GM18498 (cell line): ENCODE results near the gene OR2L2.
"Not testable (repeated sequence)": the region's sequence is repeated elsewhere in the genome, so short reads cannot be mapped to it uniquely, and the experiment has no call there.

Experiments
- ATAC-seq: cut with Tn5 transposase; IDR thresholded peaks from one replicate; pipeline ENCODE4 v1.9.1; 2021; ENCODE audit warnings: mild to moderate bottlenecking, moderate library complexity; ENCODE audit not compliant: unreplicated experiment

The OR2L2 gene, protein sequence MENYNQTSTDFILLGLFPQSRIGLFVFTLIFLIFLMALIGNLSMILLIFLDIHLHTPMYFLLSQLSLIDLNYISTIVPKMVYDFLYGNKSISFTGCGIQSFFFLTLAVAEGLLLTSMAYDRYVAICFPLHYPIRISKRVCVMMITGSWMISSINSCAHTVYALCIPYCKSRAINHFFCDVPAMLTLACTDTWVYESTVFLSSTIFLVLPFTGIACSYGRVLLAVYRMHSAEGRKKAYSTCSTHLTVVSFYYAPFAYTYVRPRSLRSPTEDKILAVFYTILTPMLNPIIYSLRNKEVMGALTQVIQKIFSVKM

DNA sequence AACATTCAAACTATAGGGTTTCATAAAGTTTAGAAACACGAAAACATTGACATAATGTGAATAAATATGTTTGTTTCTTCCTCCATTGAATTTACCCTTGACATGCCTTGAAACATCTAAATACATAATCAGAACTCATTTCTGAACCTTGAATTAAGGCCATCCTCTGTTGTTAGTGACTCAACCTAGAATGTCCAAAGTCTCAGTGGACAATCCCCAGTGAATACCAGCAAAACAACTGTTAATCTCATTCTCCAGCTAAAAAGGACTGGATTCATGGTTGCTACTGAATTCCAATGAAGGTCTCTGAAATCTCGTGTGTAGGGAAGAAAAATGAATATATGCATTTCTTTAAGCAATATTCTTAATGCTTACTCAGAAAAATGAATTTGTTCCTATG lies at the start of gene OR2L2:
Gene OR2L2 (plus strand): TSS at position 301 of the 400 bp plus-strand sequence. CDS start 8,198 bp downstream, outside the sequence.
- ATAC-seq = no peak

DNA sequence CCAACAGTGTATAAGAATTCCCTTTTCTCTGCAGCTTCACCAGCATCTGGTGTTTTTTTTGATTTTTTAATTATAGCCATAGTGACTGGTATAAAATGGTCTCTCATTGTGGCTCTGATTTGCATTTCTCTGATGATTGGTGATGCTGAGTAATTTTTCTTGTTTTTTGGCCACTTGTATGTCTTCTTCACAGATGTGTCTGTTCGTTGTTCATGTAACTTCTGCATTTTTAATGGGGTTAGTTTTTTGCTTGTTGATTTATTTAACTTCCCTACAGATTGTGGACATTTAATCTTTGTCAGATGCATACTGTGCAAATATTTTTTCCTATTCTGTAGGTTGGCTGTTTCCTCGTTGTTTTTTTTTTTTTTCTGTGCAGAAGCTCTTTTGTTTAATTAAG lies 36.9 kb upstream of the OR2L2 start:
- ATAC-seq = no peak

- no peak for ATAC-seq
These were observed 31.1 kb upstream of the OR2L2 start for GRCh38 chr1:247998811-247999210.

DNA sequence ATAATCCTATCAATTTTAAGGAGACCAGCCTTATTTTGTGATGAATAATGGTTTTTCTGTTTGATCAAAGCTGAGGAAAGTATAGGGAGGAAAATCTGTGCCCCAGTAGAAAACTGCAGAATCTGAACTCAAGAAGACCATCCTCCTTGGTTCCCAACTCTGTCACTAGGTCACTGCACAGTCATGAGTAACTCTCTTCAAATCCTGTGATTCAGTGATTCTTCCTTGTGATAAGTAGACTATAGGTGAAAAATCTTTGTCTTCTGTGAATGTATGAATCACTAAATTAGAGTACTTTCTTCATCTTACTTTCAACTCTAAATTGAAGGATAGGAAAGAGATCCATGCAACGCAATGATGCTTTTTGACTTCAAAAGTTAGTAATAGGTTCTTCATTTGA lies 29.7 kb upstream of the OR2L2 start:
- no peak for ATAC-seq

DNA sequence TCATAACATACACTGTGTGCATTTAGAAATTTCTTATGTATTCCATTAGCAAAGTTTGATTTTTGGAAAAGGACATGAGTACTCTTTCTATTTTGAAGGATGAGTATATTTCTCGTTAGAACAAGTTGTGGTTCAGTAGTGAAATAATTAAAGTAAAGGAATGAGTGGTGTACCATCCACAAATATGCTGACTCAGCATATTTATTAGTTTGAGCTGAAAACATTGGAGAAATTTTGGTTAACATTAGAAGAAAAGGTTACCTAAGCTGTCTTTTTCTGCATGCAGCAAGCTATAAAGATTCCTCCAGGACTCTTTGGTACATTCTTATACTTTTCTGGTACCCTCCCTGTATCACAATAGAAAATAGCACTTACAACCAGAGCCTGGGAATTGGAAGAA lies 22.1 kb upstream of the OR2L2 start:
- no peak for ATAC-seq

- no peak for ATAC-seq
These were observed 20.2 kb upstream of the OR2L2 start for GRCh38 chr1:248009681-248010080.

- no peak for ATAC-seq
These were observed 16.6 kb upstream of the OR2L2 start, which contains the start of gene OR2L5 for GRCh38 chr1:248013229-248013710. OR2L5 (plus strand) TSS chr1:248013660; CDS start chr1:248021948, 8,288 bp downstream.

DNA sequence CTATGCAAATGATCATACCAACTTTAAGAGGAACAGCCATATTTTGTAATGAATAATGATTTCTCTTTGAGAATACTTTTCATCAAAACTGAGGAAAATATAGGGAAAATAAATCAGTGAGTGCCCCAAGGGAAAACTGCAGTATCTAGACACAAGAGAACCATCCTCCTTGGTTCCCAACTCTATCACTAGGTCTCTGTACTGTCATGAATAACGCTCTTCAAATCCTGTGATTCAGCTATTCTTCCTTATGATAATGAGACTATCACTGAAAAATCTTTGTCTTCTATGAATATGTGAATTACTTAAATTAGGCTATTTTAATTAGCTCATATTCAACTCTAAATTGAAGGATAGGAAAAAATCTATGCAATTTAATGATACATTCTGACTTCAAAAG lies 14.1 kb upstream of the OR2L2 start:
- ATAC-seq = no peak

GRCh38 chr1:248045209-248045608 lies 15.3 kb downstream of the OR2L2 start:
- no peak for ATAC-seq

DNA sequence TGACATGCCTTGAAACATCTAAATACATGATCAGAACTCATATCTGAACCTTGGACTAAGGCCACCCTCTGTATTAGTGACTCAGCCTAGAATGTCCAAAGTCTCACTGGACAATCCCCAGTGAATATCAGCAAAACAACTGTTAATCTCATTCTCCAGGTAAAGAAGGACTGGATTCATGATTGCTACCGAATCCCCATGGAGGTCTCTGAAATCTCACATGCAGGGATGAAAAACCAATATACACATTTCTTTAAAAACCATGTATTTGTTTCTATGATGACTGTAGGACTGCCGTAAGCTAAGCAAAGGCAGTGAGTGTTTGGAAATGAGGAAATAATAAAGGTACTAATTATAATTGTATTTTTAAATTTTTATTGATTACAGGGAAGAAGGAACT lies 16.7 kb downstream of the OR2L2 start, which contains the start of gene OR2L3:
Gene OR2L3 (plus strand): TSS at position 301 of the 400 bp plus-strand sequence. CDS start 13,846 bp downstream, outside the sequence.
- no peak for ATAC-seq

GRCh38 chr1:248047008-248047407 lies 17.1 kb downstream of the OR2L2 start:
- no peak for ATAC-seq

- ATAC-seq = no peak
These were observed 24.8 kb downstream of the OR2L2 start for GRCh38 chr1:248054671-248055070.

DNA sequence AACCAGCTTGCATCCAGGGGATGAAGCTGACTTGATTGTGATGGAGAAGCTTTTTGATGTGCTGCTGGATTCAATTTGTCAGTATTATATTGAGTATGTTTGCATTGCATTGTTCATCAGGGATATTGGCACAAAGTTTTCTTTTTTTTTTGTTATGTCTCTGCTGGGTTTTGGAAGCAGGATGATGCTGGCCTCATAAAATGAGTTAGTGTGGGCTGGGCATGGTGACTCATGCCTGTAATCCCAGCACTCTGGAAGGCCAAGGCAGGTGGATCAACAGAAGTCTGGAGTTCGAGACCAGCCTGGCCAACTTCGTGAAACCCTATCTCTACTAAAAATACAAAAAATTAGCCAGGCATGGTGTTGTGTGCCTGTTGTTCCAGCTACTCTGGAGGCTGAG lies 25.4 kb downstream of the OR2L2 start:
- ATAC-seq = no peak

GRCh38 chr1:248065071-248065470 lies 35.2 kb downstream of the OR2L2 start:
- ATAC-seq = no peak

- ATAC-seq = no peak
These were observed 35.7 kb downstream of the OR2L2 start for GRCh38 chr1:248065604-248066003.

GRCh38 chr1:248083864-248084263 lies 54.0 kb downstream of the OR2L2 start:
- not testable (repeated sequence) for ATAC-seq
